Psoas muscle (tissue), 8 donors: Measurements from ENCODE around the gene MYO1D. TPM values are rescaled to one million over a fixed set of nuclear protein-coding genes. Genes with fewer than 3 reads are reported as not detected.

ENCODE experiments used
- ATAC-seq, 4 donors: fragments of 200-7000 bp; cut with Tn5 transposase; one replicate each; pipeline ENCODE4 v1.9.1; 2020; ENCODE audit warnings: moderate library complexity in 3 of 4, mild to moderate bottlenecking in 2 of 4
- DNase-seq, 2 donors: peaks; one replicate each; pipeline ENCODE4 v3.0.0-alpha.2; 2020
- H3K27ac ChIP-seq: fragments of 200-600 bp; one replicate; pipeline ENCODE4 v1.8.0; 2022
- H3K27me3 ChIP-seq, 3 donors: fragments of 200-600 bp in 1 of 3; one replicate each; pipeline versions ENCODE4 v1.6.1 to v1.8.0; 2013 to 2022; ENCODE audit warnings: low read length in 2 of 3, mild to moderate bottlenecking in 2 of 3, moderate library complexity in 1 of 3; ENCODE audit not compliant: insufficient read depth in 3 of 3
- H3K36me3 ChIP-seq, 2 donors: fragments of 200-600 bp in 1 of 2; one replicate each; pipeline versions ENCODE4 v1.6.1 to v1.8.0; 2013 to 2022; ENCODE audit warnings: low read depth in 1 of 2, mild to moderate bottlenecking in 1 of 2, moderate library complexity in 1 of 2; ENCODE audit not compliant: insufficient read depth in 1 of 2
- H3K4me1 ChIP-seq: fragments of 200-600 bp; one replicate; pipeline ENCODE4 v1.8.0; 2022
- H3K4me3 ChIP-seq: fragments of 200-600 bp; one replicate; pipeline ENCODE4 v1.8.0; 2022; ENCODE audit warnings: mild to moderate bottlenecking
- H3K9me3 ChIP-seq: fragments of 200-600 bp; one replicate; pipeline ENCODE4 v1.8.0; 2022
- CTCF ChIP-seq: fragments of 200-600 bp; IDR thresholded peaks from one replicate; pipeline ENCODE4 v1.8.0; 2022; ENCODE audit warnings: antibody characterized with exemption
- WGBS, 3 donors: extraction: QIAGEN DNeasy Blood & Tissue Kit; methylation state at CpG; one replicate each; pipeline versions ENCODE4 v1.1.6 to v1.1.7; 2013; 5-methylcytosine and 5-hydroxymethylcytosine counted together
- intact Hi-C, 2 donors: fragments of 100-400 bp; cut with DNase I; formaldehyde crosslinking; loops; one replicate each; pipeline versions ENCODE4 v1.11.0 to v1.14.2; 2022
- polyA plus RNA-seq, 3 donors: library from polyadenylated mRNA; stranded (reverse); fragments of 200-250 nt; gene quantifications; one replicate each; pipeline ENCODE4 v1.2.3, GENCODE V29; 2013
- total RNA-seq, 4 donors: library from RNA; stranded (reverse); fragmentation: NEBNext Ultra II Directional in 2 of 4; extraction: Animal tissue kit (Norgen Biotek cat#: 25700) in 2 of 4; gene quantifications; one replicate each; pipeline versions ENCODE4 v1.2.1 to v1.2.4, GENCODE V29; 2021 to 2023
- donor health status: healthy with polysubstance abuse.
- donor health status: DM: no; HTN: no; CAD: no; lungs with moderate emphysema.
- donor health status: Bipolar disorder and iron deficiency.
- donor health status: healthy.
- donor health status: DM: yes; HTN: yes; CAD: no.
- donor health status: DM: no; HTN: no; CAD: no.
- donor health status: DM: no; HTN: no; CAD: no.
- donor health status: DM: yes; HTN: yes; CAD: no.

The MYO1D gene
- total and polyA plus RNA-seq, 7 donors = 1.8 to 5.9 (median 4.1) TPM

GRCh38 chr17:32479074-32479617 is 397.8 kb downstream of the MYO1D start:
- Histone ChIP-seq H3K4me1 (peaks cover 11% of the 10 kb centered on the region), H3K9me3 (no peaks in the 10 kb centered on the region), H3K27me3 (no peaks in the 10 kb centered on the region), H3K27ac (peak overlapping the region; percentile 19), H3K4me3 (no peak overlapping the region), H3K36me3 (peaks cover 26 to 93% of the 10 kb centered on the region in 2 donors)
- TF ChIP-seq CTCF = no peak
- WGBS, 3 donors = 43 to 51% (median 47%) methylated on average over 5 of the region's 5 CpGs
- ATAC-seq = peak; percentile 71 to 79 (median 74)
- intact Hi-C loops = loop anchor here in 1 of 2 donors (5.0 kb wide), 1 partner anchor 1967 kb away; no protein-coding TSS in a partner anchor
- DNase-seq = no peak

- Histone ChIP-seq H3K4me1 (peaks cover 7% of the 10 kb centered on the region), H3K4me3 (no peak overlapping the region), H3K36me3 (peaks cover 32 to 100% of the 10 kb centered on the region in 2 donors), H3K27ac (no peak overlapping the region), H3K27me3 (no peaks in the 10 kb centered on the region), H3K9me3 (no peaks in the 10 kb centered on the region)
- ATAC-seq (no peak), DNase-seq (no peak)
- intact Hi-C loops = loop anchor here in 1 of 2 donors (5.0 kb wide), 1 partner anchor 1965 kb away; no protein-coding TSS in a partner anchor
- no peak for TF ChIP-seq CTCF
- WGBS, 3 donors = 92 to 94% (median 93%) methylated on average over 8 of the region's 8 CpGs
These were observed 399.7 kb downstream of the MYO1D start for GRCh38 chr17:32477220-32477619.

GRCh38 chr17:32475258-32475657 is 401.7 kb downstream of the MYO1D start:
- 88 to 93% (median 88%) methylated on average over 3 of the region's 3 CpGs for WGBS, 3 donors
- Histone ChIP-seq H3K4me3 (no peak overlapping the region), H3K27me3 (no peaks in the 10 kb centered on the region), H3K9me3 (no peaks in the 10 kb centered on the region), H3K27ac (no peak overlapping the region), H3K4me1 (peaks cover 7% of the 10 kb centered on the region), H3K36me3 (peaks cover 35 to 100% of the 10 kb centered on the region in 2 donors)
- intact Hi-C loops = loop anchor here in 1 of 2 donors (5.0 kb wide), 1 partner anchor 1963 kb away; no protein-coding TSS in a partner anchor
- DNase-seq = no peak
- TF ChIP-seq CTCF = no peak
- no peak for ATAC-seq

- Histone ChIP-seq H3K9me3 (no peaks in the 10 kb centered on the region), H3K27ac (no peak overlapping the region), H3K36me3 (peaks cover 25 to 100% of the 10 kb centered on the region in 2 donors), H3K4me1 (no peaks in the 10 kb centered on the region), H3K27me3 (no peaks in the 10 kb centered on the region), H3K4me3 (no peak overlapping the region)
- no peak for TF ChIP-seq CTCF
- no peak for DNase-seq
- intact Hi-C loops = no loop called here
- 83 to 90% (median 85%) methylated on average over 4 of the region's 4 CpGs for WGBS, 3 donors
- peak in 2 of 4 donors; percentile 5 to 15 for ATAC-seq
These were observed 405.3 kb downstream of the MYO1D start for GRCh38 chr17:32471652-32472051.
